Fibroblast of peridontal ligament (primary cell): ENCODE results near the gene PDE11A.

Experiments
- DNase-seq: peaks from one replicate; pipeline ENCODE4 v3.0.0-alpha.2; 2010; ENCODE audit errors: extremely low read depth

The PDE11A gene

DNA sequence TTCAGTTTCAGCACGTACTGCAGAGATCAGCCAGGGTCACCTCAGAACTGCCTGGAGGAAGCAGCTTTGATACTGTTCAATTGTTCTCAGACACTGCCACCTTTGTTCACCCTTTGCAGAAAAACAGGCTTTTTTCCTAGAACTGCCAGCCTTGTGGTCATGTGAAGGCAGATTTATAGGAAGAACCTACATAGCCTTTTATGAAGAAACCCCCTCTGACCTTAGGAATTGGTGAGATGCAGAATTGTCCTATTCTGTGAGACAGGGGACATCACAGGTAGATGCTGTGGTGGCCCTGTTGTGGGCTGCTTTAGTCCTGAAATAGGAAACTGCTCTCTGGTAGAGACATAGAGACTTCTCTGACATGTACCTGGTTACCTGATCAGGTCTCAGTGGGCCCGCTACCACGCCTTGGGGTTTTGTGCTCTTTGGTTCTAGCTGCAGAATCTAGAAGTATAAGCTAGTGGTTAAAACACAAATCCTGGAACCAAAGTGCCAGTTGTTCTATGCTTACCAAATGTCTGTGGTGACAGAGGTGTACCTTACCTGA, 473.4 kb downstream of the PDE11A start:
- no peak for DNase-seq

DNA sequence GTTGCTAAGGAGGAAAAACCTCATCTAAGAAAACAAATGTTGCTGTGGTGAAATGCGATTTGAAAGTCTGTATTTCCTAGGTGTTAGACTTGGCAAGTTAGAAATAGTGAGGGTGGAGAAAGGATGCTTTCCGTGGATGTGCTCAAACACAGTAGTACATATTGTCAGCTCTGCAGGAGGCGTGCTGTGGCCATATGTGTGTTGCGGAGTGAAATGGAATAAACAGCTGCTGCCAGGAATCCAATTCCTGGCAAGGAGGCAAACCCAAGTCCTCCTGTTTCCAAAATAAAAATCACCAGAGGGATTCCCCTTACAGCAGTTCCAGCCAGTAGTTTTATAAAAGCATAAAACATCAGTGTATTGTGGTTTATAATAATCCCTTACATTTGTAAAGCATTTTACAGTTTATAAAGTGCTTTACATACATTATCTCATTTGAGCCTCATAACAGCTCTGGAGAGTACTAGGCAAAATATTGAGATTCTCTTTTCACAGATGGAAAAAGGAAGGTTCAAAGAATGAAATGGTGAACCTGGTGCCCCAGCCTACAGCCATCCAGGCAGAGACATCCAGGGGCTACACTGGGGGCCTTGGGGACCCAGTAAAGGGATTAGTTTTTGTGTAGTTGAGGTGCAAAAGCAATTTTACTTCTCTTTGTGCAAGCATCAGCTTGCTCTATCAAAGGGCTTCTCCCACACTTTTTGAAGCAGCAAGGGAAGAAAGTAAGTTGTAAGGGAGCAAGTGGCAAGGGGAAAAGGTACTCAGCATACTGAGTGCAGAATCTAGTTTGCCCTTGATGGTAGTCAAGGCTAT, 474.0 kb downstream of the PDE11A start:
- peak; percentile 86 for DNase-seq

DNA sequence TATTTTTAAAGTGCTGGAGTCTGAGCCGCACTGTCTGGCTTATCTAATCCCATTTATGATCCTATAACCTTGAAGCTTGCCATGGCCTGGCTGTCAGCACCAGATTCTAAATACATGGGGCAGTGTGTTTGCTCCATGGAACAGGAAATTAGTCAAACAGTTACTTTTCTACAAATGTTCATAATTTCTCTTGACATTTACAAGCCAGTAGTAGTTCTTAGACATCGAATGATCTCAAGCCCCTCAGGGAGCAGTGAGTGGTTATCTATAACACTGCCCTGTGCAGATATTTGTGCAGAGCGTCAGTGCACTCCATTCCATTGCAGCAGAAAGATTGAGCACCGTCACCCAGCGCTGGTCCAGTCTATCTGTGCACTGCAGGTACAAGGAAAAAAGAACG, 474.8 kb downstream of the PDE11A start:
- no peak for DNase-seq

DNA sequence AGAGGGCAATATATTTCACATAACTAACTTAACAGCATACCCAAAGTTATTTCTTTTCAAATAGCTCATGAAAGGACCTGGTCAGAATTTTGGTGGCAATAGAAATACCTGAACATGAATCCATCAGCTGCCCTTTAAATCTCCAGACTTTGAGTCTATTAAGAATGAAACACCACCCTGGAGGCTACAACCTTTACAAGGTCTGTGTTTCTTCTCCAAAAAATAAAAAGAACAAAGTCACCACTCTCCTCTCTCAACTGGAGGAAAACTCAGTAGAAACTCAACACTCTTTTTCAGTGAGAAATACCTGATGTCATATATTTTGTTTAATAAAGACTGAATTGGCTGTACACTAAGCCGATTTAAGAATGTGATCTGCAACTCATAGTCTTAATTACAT, 475.7 kb downstream of the PDE11A start:
- no peak for DNase-seq

DNA sequence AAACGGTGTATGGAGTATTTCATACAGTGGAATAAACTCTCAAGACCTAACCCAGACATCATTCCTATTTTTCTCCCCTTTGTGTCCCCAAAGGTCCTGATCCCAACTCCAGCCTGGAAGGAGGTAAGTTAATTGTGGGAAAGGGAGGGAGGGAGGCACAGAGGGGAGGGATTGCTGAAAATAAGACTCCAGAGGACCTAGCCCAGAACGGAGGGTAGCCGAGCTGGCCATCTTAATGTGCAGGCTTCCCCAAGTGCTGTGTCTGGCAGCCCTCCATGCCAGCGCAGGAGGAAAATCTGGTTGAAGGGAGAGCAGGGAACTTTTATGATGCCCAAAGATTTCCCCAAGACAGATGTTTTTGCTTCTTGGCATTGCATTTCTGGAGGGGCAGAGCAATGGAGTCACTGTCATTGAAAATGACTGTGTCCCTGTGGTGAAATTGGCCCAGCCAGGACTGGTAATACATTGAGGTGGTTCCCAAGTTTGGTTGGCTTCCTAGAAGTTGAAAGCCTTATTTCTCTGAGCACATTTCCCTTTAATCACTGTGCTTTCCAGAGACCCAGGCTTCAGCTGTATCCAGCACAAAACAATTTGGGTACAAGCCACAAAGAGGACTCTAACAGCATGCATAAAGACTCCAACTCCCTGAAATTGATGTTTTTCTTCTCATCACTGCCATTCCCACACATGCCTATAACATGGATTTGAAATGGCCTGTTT, 477.3 kb downstream of the PDE11A start:
- no peak for DNase-seq

DNA sequence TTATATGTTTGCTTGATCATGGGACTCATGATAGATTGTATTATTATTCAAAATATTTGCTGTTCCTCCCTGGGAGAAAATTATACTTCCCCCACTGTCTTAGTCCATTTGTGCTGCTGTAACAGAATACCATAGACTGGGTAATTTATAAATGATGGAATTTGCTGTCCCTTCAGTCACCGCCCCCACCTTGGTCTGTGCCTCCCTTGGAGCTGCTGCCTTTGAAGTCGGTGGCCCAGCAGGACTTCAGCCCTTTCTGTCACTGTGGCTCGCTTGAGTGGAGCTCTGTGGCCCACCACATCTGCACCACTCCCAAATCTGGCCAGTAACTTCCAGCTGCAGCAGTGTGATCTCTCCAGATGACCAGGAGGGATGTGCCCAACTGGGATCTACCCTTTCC, 479.2 kb downstream of the PDE11A start:
- no peak for DNase-seq

DNA sequence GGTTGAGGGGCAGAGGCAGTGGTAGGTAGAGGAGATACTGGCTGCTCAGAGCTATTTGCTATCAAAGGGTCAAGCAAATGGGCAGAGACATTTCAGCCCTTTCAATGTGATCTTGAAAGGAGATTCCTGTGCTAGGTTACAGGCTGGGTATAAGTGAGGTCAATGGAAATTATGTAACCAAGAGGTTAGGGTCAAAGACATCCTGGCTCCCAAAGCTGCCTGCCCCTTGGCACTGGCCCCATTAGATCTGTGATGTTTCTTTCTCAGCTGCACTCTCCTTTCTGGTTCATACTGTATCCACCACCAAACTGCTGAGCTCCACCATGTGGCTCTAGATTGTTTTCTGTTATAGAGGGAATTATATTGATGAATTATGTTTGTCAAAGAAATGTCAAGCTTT, 479.6 kb downstream of the PDE11A start:
- no peak for DNase-seq

DNA sequence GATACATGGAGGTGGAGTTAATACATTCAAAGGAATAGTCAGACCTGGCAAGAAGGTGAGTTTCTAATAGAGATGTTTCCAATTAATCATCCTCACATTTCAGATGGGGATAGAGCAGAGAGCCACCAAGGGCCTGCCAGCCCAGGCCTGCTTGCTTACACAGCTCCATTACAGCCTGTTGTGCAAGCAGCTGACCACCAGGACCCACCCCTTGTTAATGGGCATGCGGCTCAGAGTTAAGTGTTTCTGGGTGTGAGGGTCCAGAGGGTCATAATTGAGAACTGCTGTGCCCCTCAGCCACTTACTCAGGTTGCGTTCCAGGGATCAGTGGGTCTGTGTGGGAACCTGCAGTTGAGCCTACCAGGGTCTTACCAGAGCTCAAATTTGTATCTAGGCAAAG, 480.2 kb downstream of the PDE11A start:
- DNase-seq: no peak

DNA sequence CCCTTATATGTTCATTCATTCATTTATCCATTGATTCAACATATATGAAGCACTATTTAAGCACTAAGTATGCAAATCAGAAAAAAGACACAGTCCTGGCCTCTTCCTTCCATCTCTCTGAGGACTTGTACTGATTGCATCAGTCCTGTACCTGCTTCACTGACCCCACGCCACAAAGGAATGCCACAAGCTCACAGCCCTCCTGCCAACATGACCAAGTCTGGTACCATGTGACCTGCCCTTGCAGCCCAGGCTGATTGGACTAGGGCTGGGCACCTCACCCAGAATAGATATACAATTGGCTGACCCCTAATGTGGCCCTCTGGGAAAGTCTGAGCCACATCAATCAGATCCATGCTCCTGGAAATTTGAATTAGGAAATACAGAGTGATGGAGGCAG, 483.4 kb downstream of the PDE11A start:
- DNase-seq: no peak

DNA sequence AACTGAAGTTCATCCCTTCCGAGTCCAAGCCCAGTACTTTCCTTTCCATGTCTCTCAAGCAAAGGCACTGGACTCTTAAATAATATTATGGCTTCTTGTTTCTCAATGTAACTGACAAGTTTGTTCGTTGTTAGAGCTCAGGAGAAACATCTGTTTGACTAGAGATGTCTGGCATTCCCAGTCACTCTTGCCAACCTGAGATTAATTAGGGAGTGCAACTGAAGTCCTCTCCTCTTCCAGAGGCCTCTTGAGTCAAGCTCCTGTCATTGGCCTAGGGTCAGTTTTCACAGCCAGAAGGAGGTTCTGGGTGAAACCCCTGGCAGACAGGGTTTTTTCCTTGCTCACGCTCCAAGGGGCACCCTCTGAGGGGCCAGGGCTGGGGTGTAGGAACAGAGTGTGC, 483.9 kb downstream of the PDE11A start:
- DNase-seq: no peak

DNA sequence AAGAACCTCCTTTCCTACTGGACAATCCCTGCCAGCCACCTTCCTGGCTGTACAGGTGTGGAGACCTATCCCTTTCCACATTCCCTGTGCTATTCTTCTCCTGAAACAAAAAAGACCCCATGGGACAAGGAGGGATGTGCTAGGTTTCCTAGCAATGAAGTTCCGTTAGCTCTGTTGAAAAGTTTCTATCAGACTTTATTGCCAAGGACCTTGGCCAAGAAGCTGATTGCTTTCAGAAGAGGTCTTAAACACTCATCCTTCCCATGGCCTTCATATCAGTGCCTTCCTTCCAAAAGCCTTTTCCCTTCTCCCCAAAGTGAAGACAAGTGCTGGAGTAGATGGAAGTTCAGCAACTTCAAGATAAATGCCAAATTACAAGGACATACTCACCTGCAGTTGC, 485.2 kb downstream of the PDE11A start:
- no peak for DNase-seq

DNA sequence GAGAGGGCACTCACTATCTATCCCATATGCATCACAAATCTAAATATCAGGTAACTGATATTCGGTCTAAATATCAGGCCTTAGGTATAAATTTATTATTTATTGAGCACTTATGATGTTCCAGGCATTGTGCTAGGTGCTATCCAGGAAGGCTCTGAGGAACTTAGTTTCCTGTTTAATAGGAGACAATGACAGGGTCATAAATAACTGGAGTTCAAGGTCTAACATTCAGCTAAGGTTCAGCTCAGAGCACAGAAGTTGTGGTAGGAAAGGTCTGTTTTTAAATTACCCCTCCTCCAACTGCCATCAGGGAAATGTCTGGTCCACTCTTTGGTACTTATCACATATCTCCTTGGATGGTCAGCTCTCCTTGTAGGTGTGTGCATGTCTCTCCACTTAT, 486.4 kb downstream of the PDE11A start:
- DNase-seq: no peak

DNA sequence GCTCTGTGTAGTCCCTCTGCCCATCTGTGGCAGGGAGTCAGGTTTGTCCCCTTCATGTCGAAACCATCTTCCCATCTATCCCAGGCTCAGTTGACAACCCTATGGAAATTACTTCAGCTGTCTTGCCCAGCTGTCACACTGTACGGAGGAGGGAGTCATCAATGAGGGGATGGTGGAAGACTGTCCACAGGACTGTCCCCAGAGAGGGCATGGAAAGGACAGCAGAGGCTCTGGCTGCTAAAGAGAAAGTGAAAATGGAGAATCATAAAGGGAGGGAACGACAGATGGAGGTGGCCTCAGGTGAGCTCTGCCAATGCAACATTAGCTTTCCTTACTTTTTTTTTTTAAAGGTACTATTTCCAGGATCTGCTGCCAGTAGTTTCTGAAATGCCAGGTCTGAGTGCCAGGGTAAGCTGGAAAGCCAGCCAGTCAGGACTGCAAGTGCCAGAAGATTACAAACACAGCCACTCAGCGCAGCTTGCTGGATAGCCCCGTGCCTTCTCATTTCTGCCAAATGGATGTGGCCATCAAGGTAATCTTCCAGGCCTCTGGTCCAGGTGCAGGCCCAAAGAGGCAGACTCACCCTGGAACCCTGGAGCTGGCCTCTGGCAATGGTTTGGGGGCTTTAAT, 487.2 kb downstream of the PDE11A start:
- DNase-seq: no peak

DNA sequence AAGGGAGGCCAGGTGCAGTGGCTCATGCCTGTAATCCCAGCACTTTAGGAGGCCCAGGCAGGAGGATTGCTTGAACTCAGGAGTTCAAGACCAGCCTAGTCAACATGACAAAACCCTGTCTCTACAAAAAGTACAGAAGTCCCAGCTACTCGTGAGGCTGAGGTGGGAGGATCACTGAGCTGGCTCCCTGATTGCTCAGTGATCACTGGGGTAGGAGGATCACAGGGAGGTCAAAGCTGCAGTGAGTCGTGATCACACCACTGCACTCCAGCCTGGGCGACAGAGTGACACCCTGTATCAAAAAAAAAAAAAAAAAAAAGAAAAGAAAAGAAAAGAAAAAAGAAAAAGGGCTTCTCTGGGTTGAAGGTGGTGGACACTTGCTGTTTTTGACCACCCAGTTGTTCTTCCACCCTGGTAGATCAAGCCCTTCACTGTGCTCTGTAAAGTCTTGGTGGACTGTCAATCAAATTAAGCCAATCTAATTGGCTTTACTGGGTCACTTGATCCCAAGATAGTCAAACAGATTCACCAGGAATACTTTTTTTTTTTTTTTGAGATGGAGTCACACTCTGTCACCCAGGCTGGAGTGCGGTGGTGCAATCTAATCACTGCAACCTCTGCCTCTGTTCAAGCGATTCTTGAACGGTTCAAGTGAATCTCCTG, 488.4 kb downstream of the PDE11A start:
- no peak for DNase-seq

DNA sequence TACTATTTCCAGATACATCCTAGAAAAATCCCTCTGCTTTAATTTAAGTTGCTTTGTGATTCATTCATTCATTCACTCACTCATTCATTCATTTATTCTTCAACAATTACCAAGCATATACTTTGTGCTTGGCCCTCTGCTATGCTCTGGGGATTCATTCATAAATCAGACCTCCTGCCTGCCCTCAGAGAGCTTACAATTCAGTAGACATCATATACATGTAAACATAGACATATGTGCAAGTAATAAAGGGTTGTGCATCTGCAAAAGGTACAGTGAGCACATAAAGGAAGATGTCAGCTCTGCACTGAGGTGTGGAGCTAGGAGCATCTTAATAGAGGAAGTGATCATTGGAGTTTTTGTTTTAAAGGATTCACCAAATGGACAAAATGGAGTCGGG, 490.6 kb downstream of the PDE11A start:
- DNase-seq: no peak

DNA sequence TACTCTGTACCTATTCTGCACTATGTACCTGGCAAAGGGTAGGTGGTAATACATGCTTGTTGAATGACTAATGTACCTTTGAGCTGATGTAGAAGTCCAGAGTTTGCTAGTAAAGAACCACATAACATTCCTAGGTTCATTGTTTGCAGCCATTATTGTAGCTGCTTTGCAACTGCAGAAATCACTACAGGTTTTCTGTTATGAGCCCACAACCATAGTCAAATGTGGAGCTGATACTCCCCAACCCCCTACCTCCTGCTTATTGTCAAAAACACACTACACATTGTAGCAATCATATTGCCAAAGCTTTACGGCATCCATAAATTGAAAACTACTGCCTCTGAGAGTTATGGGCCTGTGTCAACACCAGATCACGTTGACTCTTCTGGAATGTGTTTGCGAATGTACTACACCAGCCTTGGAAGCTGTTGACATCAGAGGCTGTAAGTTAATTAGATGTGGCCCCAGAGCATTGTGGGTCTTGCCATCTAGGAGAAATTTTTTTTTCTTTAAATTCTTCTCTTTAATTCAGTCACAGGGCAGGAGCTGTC, 493.0 kb downstream of the PDE11A start:
- DNase-seq: no peak

DNA sequence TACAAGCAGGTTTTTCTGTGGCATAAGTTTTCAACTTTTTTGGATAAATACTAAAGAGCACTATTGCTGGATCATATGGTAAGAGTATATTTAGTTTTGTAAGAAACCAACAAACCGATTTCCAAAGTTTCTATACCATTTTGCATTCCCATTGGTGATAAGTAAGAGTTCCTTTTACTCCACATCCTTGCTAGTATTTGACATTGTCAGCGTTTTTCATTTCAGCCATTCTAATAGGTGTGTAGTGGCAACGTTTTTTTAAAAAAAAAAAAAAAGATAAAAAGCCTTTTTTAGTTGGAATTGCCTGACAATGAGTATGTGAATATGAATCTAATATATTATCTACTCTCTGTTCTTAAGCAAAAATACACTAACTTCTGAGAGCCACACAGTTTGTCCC, 494.1 kb downstream of the PDE11A start:
- DNase-seq: no peak

DNA sequence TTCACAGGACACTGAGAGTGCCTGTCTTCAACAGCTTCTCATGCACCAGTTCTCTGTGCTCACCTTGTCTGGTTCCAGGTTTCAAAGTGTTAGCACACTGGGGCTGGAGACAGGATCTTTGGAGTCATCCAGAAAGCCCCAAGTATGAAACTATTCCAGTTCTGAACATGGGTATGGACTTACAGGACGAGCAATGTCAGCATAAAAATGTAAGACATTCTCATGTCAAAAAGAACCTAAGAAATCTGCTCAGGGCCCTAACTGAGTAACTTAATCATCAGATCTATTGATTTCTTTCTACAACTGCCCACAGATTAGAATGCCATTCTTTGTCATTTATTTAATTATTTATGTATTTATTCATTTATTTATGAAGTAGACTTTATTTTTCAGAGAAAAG, 495.5 kb downstream of the PDE11A start:
- DNase-seq: no peak

DNA sequence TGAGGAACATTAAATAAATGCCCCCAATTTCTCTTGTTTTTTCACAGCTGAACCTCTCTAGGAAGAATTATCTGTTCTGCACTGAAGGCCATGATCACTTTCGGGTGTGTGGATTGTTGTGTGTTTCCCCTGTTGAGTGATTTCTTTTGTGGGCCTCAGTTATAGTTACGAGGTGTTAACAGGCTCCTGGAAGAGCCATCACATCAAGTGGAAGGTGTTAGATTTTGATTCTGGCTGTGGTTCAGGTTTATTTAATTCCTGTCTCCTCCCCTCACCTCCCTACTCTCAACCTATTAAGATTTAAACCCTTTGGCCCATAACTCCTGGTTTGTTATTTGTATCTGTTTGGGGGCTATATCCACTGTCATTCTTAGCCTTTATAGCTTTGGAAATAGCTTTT, 497.2 kb downstream of the PDE11A start:
- no peak for DNase-seq

DNA sequence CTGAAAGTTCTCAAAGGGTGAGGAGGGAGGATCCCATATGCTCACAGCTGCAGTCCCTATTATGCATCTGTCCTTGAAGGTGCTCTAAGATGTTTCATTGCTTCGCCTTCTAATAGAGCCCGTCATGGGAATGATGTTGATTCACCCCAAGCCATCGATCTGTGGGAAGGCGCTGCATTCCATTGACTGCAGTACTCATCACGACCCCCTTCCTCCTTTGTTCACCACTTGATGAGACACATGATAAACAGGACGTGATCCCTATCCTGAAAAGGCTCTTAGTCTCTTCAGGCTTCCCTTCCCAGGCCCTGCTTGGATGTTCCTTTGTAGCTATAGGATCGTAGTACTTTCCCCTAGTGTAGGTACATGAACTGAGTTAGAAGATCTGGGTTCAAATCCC, 498.2 kb downstream of the PDE11A start:
- DNase-seq: no peak
